HG02981 (cell line): Measurements from ENCODE around the gene ADAMTS1.

Experiments
- ATAC-seq: cut with Tn5 transposase; IDR thresholded peaks from one replicate; pipeline ENCODE4 v1.9.1; 2021; ENCODE audit warnings: mild to moderate bottlenecking, moderate library complexity; ENCODE audit not compliant: unreplicated experiment

ADAMTS1 gene

DNA sequence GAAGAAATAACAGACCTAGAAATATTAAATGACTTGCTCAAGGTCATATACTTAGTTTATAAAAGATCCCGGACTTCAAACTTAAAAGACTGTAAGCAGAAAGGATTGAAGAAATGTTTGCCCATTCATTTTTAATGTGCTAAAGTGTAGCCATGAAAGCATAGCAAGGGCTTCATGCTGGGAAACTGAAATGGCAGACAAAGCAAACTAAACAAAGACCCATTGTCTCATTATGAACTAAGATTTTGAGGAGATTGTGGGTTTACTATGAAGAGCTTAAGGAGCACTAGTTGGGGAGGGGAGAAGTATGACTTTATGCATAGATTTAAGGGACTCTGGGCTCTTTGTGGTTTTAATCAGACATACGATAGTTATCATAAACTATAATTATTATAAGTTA lies 26.3 kb downstream of the ADAMTS1 start:
- no peak for ATAC-seq

DNA sequence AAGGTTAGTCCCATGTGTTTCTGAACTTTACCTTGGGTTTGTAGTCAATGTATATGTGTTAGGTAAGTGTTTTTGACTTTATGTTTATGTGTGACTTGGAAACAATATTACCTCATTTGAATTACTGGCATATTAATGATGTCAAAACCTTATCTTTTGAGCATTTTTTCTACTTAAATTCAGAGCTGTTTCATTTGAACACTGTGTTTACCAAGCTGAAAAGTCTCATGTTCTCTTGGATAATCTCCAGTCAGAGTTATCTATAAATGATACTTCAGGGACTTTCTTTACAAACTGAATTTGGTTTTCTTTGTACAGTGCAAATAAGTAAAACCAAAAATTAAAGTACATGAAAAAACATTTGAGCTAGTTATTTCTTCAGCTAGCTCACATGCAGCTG lies 30.0 kb downstream of the ADAMTS1 start:
- no peak for ATAC-seq

DNA sequence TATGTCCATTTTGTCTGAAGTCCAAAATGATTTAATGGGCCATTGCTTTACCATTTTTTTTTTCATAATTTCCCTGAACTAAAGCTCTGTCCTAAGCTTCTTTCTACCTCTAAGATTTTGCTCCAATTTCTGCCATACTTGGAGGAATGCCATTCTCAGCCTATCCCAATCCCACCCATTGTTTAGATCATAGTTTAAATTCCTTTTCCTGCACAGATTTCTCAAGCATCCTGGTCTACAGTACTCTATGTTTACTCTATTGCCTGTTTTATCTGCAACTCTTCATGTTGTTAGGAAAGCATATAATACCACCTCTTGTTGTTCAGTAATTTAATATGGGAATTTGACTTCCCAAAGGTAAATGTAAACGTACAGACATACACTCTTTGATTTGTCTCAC lies 30.8 kb downstream of the ADAMTS1 start:
- no peak for ATAC-seq

DNA sequence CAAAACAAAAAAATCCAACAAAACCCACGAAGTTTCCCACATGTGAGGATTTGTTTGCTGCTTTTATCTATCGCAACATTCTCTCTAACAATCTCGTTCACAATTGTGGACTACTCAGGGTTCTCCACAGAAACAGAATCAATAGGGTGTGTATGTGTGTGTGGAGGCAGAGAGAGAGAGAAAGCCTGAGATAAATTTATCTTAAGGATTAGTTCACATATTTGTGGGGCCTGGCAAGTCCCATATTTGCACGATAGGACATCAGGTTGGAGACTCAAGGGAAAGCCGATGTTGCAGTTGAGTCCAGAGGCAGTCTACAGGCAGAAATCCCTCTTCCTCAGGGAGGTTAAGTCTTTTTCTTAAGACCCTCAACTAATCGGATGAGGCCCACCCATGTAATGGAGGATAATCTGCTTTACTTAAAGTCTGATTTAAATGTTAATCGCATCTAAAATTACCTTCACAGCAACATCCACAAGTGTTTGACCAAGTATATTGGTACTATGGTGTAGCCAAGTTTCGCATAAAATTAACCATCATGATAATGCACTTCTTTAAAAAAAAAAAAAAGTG lies 31.7 kb downstream of the ADAMTS1 start:
- ATAC-seq, result no peak

DNA sequence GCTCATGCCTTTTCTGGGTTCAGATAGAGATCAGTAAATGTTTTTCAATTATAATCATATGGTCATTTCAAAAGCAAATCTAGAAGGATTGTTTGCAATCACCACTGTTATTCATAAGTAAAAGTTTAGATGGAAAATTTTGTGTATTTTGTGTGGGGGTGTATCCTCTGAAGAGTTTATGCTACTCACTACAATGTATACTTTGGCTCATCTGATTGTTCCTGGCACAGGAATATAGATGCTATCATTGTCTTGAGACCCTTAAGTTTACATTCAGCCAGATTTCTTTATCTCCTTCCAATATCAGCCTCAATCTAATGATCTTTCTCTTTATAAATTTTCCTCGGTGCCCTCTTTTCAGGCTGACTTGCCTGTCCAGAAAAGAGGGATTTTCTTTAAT lies 33.0 kb downstream of the ADAMTS1 start:
- no peak for ATAC-seq

DNA sequence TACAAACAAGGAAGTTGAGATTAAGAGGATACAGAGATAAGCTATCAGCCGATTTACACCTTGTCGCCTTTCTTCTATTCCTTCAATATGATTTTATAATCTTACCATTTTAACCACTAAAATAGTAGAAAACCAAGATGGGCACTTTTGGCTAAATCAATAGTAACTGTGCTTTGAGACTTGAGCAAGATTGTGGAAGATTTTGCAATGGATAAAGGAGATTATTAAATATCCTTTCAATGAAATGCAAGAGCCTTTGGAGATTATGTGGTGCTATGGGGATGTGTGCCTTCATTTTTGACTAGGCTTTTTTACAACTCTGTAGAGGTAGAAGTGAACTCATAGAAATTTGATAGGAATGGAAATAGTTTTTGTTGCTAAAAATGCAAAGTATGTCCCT lies 33.7 kb downstream of the ADAMTS1 start:
- ATAC-seq, result no peak

DNA sequence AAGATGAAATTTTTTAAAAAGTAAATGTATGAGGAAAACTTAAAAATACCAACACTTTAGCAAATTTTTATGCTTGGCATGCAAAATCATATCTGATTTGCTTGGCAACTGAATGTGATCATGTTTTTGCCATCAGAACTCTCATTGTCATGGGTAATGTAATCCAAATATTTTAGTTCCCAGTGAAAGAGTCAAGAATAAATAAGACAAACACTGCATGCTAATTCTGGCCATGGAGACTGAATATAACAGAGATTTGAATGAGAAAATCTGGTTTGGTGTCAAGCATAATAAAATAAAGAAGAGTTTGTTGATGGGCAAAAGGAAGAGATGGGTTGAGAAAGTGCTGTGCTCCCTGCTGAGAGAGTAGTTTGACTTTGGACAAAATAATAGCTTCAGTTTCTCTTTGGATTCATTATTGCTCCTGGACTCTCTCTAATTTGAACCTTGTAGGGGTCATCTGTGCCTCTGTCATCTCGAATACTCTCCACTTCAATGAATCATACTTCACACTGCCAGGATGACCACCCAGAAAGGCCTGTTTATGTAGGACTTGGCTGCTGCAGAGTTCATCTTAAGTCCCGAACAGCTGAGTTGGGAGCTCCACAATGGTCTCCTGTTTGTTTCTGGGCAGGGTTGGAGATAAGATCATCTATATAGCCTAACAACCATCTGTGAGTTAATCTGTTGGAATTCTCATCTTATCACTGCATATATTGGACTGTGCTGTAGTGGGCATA lies 34.4 kb downstream of the ADAMTS1 start:
- ATAC-seq, result no peak

DNA sequence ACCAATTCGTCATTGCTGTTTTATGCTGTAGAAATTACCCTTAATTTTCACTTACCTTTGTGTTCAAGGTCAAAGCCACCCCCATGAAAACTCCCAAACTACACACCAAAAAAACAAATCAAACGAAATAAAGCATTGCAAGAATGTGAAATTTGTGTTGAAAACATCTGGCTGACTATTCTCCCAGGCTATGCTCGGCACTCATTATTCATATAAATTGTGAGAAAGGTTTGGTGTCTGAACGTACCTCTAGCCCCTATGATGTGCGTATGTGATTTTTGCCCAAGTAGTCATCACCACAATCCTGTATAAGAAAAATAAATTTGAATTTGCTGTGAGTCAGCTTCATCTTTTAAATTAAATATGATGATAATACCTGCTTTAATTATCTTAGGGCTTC lies 34.9 kb downstream of the ADAMTS1 start:
- ATAC-seq, result no peak

DNA sequence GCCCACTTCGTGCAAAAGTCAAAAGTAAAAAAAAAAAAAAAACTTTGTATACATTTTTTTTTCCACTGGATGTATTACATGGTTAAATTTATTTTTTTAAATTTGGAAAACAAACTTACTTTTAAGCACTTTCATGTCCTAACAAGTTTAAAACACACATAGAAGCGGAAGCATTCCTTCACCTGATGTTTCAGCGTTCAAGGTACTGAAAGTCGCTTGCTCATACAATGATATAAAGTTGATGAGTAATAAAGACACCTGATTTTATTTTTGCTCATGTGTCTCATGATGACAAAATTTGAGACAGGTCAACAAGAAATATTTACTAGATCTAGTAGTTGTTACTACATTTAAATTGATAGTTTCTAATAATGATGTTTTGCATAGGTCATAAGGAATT lies 35.5 kb downstream of the ADAMTS1 start:
- no peak for ATAC-seq

DNA sequence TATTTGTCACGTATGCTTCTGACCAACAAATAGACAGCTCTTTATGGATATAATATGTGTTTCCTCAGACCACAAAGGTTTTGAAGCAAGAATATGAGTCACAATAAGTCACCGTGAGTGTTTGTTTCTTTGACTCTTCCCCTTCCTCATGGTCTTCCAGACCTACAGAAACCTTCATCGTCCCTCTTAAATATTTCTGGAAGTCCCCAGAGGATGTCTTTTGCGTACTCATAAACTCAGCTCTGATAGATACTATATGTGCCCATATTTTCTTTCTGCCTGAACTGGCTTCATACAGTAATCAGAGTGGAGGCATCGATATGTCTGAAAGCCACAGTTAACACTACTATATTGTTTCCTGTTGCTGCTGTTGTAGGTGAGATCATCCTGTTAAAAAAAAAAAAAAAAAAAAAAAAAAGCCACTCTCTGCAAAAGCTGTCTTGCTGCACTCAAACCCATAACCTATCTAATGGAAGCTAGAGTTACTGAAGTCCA lies 38.4 kb downstream of the ADAMTS1 start:
- ATAC-seq, result no peak

DNA sequence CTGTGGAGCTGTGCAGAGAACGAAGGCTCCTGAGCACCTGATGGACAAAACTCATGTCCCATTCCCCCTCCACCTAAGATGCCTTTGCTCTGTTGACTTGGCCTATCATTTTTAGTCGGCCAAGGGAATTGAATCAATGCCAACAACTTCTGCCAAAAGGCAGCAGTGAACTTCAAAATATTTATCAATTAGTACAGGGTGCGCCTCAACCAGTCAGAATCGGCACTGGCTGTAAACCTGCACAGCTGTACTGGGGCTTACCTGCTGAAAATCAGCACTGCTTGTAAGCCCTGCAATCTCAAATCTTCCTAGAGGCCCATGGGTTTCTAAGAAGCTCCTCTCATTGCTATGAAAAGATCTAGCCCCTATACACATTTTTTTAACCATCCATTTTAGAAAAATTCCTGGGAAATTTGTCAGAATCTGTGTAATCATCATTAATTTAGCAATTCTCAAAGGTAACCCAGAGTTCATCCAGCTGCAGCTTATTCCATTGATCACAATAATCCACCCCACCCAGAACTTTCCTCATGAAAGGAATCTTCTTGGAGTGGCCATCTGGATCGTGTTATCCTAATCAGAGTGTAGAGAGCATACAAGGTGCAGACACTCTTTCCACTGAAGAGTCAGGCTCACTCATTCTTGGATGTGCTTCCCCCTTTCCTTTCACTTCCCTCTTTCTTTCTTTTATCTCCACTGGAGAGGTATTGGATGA lies 40.2 kb downstream of the ADAMTS1 start:
- ATAC-seq, result no peak

DNA sequence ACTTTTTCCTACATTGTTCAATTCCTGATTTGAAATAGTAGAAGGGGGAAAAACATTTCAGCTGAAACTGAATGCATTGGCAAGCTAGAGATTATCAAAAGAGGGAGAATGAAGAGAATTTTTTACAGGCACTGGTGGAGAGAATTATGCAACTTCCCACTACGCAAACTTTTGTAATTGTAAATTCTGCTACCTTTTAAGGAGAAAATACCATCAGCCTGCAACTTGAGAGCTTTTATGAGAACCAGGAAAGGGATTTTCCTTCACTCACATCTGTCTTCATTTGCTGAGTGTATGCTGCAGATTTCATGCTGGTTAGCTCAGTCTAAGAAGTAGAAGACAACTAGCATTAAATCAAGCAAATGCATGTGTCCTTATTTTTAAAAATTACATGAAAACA lies 43.7 kb downstream of the ADAMTS1 start:
- ATAC-seq, result no peak

DNA sequence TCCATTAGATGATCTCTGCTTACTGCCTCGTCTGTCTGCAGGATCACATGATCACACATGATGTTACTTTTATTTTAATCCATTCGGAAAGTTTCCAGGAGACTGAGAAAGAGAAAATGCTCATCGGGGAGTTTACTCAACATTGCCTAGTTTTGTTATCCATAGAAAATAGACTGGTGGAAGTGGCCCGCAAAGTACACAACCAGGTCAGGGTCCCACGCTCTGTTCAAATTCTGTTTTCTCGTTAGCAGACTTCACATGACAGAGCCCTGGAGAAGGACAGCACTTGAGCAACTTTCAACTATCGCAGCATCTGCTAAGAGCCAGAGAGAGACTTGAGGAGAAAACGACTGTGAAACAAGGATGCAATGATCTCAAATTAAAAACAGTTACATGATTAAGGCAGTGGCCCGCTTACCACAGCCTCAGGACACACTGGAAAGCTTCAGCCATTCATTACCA lies 44.2 kb downstream of the ADAMTS1 start:
- ATAC-seq, result no peak

DNA sequence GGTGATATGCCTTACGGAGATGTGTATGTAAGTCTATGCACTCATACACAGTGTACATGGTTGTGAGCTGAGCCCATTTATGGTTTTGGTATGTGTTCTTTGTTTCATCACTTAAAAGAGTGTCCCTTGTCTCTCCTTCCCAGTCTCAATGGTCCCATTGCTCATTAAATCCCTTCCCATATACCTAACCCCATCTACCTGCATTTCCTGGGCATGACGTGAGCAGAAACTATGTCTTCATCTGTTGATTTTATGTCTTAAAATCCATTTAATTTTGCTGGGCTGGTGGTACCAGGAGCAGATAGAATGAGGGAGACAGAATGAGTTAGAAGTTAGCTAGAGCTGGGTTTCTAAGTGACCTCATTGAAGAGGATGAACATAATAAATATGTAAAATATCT lies 44.8 kb downstream of the ADAMTS1 start:
- no peak for ATAC-seq

DNA sequence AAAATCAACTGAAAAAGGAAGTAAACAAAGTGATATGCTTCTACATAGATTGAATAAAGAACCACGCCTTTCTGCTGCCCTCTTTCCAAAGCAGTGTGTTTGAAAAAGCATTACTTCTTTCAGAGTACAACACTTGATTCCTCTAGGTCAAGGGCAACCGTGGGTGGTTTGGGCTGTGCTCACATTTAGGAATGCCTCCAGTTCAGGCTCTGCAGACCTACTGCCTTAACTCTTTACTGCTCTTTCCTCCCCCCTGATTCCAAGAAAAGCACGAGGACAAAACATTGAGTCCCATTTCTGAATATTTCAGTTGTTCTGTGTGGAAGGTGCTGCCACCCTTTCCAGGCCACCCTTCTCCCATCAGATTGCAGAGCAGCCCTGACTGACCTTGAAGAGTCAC lies 45.2 kb downstream of the ADAMTS1 start:
- ATAC-seq, result no peak

DNA sequence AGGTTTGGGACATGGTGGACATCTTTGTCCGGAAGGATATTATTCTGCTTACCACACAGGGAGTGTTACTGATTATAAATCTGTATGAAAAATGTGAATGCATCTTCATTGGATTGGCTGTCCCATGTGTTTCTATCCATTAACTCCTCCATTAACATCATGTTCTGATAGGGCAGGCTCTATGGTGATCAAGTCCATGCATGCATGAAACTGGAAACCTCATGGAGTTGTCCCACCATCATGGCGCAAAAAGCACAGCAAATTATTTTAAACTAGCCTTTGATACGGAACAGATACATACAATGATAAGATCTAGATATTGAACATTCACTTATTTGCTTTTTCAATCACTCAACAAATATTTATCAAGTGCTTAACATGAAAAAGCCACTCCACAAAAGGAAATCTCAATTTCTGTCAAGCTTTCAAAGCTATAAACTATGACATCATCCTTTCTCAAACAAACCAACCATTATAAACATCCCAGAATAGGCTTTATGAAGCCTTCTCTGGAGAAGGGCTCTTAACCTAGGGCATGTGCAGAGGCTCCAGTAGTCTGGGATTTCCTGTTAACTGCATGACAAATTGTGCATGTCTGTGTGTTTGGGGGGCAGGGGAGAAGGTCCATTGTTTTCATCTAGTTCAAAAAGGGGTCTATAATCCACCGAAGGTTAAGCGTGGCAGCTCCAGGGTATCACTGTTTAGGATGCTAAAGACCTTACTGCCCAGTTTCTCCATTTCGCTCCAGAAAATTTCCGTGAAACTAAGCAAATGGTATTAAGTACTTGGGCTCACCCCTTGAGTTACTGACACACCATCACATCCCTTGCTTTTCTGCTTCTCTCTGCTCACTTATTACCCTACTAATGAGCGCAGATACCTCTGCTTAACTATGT lies 46.1 kb downstream of the ADAMTS1 start:
- no peak for ATAC-seq

DNA sequence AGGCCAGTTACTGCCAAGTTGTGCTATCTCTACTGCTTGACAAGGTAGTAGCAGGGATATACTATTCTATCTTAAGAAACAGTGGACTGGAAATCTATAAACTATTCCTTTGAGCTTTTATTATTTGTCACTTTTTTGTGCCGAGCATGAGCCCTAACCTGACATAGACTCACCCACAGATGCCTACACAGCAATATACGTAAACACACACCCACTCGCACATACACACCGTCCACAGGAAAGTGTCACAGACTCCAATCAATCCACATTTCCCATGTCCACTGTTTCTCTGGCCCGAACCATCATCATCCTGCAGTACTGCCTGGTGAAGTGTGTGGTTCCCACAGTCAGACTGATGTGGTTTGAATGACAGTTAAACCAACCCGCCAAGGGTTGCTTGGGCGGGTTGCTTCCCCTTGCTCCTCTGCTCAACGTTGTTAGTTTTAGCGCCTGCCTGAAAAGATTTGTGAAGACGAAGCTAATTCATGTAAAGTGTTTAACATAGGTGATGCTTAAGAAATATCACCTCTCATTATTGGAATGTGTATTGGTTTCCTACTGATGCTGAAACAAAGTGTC lies 47.2 kb downstream of the ADAMTS1 start:
- ATAC-seq, result no peak

DNA sequence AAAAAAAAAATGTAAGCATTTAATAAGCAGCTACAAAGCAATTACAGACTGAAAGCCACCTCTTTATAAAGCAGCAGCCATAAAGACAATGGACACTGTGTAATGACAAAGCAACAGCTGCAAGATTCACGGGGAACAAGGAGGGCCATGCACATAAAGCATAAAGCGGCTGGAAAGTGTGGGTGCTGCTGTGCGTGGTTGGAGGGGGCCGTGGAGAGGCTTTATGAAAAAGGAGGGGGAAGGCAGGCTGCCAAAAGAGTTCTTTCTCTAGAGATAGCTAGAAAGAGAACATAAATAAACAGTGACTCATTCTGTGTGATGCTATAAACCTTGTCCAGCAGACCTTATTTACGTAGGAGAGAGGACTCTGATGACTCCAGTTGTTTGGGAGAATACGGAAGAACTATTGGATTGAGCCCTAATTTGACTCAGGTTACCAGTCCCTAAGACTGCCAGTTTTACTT lies 49.3 kb downstream of the ADAMTS1 start:
- no peak for ATAC-seq

DNA sequence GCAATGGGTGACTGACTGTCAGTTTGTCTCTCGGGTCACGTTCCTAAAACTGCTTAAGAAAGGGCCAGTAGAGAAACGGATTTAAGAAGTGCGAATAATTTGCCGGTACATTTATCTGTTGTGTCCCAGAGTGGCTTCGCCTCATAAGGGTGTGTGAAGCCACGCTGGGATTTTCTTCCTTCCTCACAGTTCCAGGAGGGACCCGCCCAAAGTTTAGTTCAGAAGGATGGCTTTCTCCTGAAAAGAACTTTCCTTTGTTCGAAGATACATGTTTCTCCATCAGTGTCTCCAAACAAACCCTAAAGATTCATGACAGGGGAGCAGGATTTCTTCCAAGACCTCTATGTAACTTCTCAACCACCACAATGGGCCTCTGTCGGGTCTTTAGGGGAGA lies 49.8 kb downstream of the ADAMTS1 start:
- no peak for ATAC-seq

DNA sequence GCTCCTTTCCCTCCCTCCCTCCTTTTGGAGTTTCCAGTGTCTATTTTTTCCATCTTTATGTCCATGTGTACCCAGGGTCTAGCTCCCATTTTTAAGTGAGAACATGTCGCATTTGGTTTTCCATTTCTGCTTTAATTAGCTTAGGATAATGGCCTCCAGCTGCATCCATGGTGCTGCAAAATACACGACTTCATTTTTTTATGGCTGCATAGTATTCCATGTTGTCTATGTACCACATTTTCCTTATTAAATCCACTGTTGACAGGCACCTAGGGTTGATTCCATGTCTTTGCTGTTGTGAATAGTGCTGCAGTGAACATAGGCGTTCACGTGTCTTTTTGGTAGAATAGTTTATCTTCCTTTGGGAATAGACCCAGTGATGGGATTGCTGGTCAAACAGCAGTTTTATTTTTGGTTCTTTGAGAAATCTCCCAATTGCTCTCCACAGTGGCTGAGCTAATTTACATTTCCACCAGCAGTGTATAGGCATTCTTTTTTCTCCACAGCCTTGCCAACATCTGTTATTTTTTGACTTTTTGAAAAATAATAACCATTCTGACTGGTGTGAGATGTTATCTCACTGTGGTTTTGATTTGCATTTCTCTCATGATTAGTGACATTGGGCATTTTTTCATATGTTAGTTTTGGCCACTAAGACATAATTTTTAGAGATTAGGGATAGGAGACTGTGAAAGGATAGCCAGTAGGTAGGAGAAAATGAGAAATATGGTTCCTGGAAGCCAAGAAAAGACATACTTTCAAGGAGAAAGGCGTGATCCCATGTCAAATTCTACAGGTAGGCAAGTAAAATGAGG lies 50.4 kb downstream of the ADAMTS1 start:
- no peak for ATAC-seq
